Body of pancreas (tissue), 4 donors: ENCODE measurements around the gene CKAP2L.

Experiments used
- CTCF ChIP-seq, 7 experiments: fragments of 450-650 bp in 4 of 7; fragments of 200-600 bp in 3 of 7; sonication (generic) in 3 of 7; IDR thresholded peaks; one replicate each; pipeline ENCODE4 v1.5.1; 2016 to 2019; ENCODE audit warnings: antibody characterized with exemption in 7 of 7
- POLR2A ChIP-seq, 3 donors: fragments of 450-650 bp; IDR thresholded peaks; one replicate each; pipeline ENCODE4 v1.6.1; 2016; ENCODE audit warnings: antibody characterized with exemption in 3 of 3, mild to moderate bottlenecking in 2 of 3

GRCh38 chr2:112733871-112734270 is 30.5 kb downstream of the CKAP2L start:
- TF ChIP-seq POLR2A (IDR thresholded peaks at IDR 0.05) (no peak), CTCF (IDR thresholded peaks at IDR 0.05) (no peak)
